IMR-90 (cell line): ENCODE measurements around the gene KIFC3. TPM values are rescaled to one million over a fixed set of nuclear protein-coding genes. Genes with fewer than 3 reads are reported as not detected.

Source experiments
- ATAC-seq: fragments of 200-7000 bp; cut with Tn5 transposase; 2 replicates; pipeline ENCODE4 v1.9.1; 2020; ENCODE audit warnings: low read depth, mild to moderate bottlenecking, moderate library complexity
- BruUV-seq: library from RNA; stranded (reverse); fragments of 400-500 nt; replicated peaks from 2 replicates; lab custom pipeline; 2021; lab: Mats Ljungman, UMichigan
- CTCF ChIA-PET: fragments of 300-600 bp; formaldehyde crosslinking; extraction: SDS; loops from one replicate; lab custom pipeline; 2021; ENCODE audit warnings: antibody characterized with exemption; lab: Yijun Ruan, JAX
- POLR2A ChIA-PET: fragments of 300-600 bp; sonication (Branson Sonifier 250); formaldehyde crosslinking; loops from one replicate; lab custom pipeline; 2022; ENCODE audit warnings: antibody characterized with exemption; ENCODE audit not compliant: unreplicated experiment; lab: Charles Lee
- DNase-seq: peaks from one replicate; pipeline ENCODE4 v3.0.0; 2013
- H2AFZ ChIP-seq: replicated peaks from 2 replicates; pipeline ENCODE3; 2013; ENCODE audit warnings: low read length, mild to moderate bottlenecking; ENCODE audit not compliant: poor library complexity
- H2AK5ac ChIP-seq: 2 replicates; pipeline ENCODE4 v1.6.1; 2013; ENCODE audit warnings: low read depth, low read length, inconsistent platforms
- H2AK9ac ChIP-seq: replicated peaks from 2 replicates; pipeline ENCODE3; 2013; ENCODE audit warnings: mild to moderate bottlenecking, low read depth, low read length, moderate library complexity; ENCODE audit not compliant: poor library complexity
- H2BK120ac ChIP-seq: 2 replicates; pipeline ENCODE4 v1.6.1; 2013; ENCODE audit warnings: low read depth, low read length, inconsistent platforms
- H2BK15ac ChIP-seq: 3 replicates; pipeline ENCODE4 v1.6.1; 2013; ENCODE audit warnings: low read depth, low read length, inconsistent platforms
- H2BK20ac ChIP-seq: 2 replicates; pipeline ENCODE4 v1.6.1; 2013; ENCODE audit warnings: low read depth, mild to moderate bottlenecking, inconsistent platforms, low read length, moderate library complexity
- H2BK5ac ChIP-seq: 2 replicates; pipeline ENCODE4 v1.6.1; 2013; ENCODE audit warnings: mild to moderate bottlenecking, low read depth, low read length, inconsistent platforms; ENCODE audit not compliant: poor library complexity, severe bottlenecking
- H3K14ac ChIP-seq: replicated peaks from 2 replicates; pipeline ENCODE4 v1.6.1; 2013; ENCODE audit warnings: low read depth, low read length, inconsistent platforms
- H3K18ac ChIP-seq: 2 replicates; pipeline ENCODE4 v1.6.1; 2013; ENCODE audit warnings: low read depth, low read length, control low read depth
- H3K23ac ChIP-seq: 2 replicates; pipeline ENCODE4 v1.6.1; 2013; ENCODE audit warnings: low read depth, low read length, inconsistent platforms
- H3K27ac ChIP-seq: 2 replicates; pipeline ENCODE4 v1.5.1; 2013; ENCODE audit warnings: mild to moderate bottlenecking, control low read depth, low read length; ENCODE audit not compliant: insufficient read depth
- H3K27me3 ChIP-seq: 2 replicates; pipeline ENCODE4 v1.6.1; 2013; ENCODE audit warnings: low read length; ENCODE audit not compliant: control insufficient read depth, insufficient read depth
- H3K36me3 ChIP-seq: 2 replicates; pipeline ENCODE4 v1.6.1; 2013; ENCODE audit warnings: low read length, mixed read lengths; ENCODE audit not compliant: control insufficient read depth, insufficient read depth
- H3K4ac ChIP-seq: 2 replicates; pipeline ENCODE4 v1.6.1; 2013; ENCODE audit warnings: low read depth, low read length, inconsistent platforms
- H3K4me1 ChIP-seq: 2 replicates; pipeline ENCODE4 v1.6.1; 2013; ENCODE audit warnings: low read length, mixed read lengths; ENCODE audit not compliant: control insufficient read depth, insufficient read depth
- H3K4me2 ChIP-seq: 2 replicates; pipeline ENCODE4 v1.6.1; 2013; ENCODE audit warnings: low read depth, mild to moderate bottlenecking, control low read depth, low read length, moderate library complexity
- H3K4me3 ChIP-seq: 2 replicates; pipeline ENCODE4 v1.5.1; 2013; ENCODE audit warnings: low read depth, mild to moderate bottlenecking, control low read depth, low read length, moderate library complexity; ENCODE audit not compliant: insufficient read depth
- H3K56ac ChIP-seq: 2 replicates; pipeline ENCODE4 v1.6.1; 2013; ENCODE audit warnings: low read length, inconsistent platforms; ENCODE audit not compliant: insufficient read depth; ENCODE audit errors: extremely low read depth
- H3K79me1 ChIP-seq, 2 experiments: 2 replicates each; pipeline ENCODE4 v1.6.1; 2013; ENCODE audit warnings: low read length in 2 of 2, inconsistent platforms in 1 of 2, low read depth in 1 of 2
- H3K9ac ChIP-seq: 2 replicates; pipeline ENCODE4 v1.6.1; 2013; ENCODE audit warnings: low read depth, low read length, control low read depth
- H3K9me1 ChIP-seq: 2 replicates; pipeline ENCODE4 v1.6.1; 2013; ENCODE audit warnings: low read length, inconsistent platforms; ENCODE audit not compliant: insufficient read depth
- H3K9me3 ChIP-seq: 2 replicates; pipeline ENCODE4 v1.6.1; 2013; ENCODE audit warnings: low read length; ENCODE audit not compliant: control insufficient read depth, insufficient read depth
- H4K20me1 ChIP-seq: 2 replicates; pipeline ENCODE4 v1.6.1; 2013; ENCODE audit warnings: low read length, inconsistent platforms; ENCODE audit not compliant: insufficient read depth
- H4K5ac ChIP-seq: 2 replicates; pipeline ENCODE4 v1.6.1; 2013; ENCODE audit warnings: mild to moderate bottlenecking, low read depth, low read length, control low read depth
- H4K8ac ChIP-seq, 2 experiments: 2 replicates each; pipeline ENCODE4 v1.6.1; 2013; ENCODE audit warnings: low read depth in 2 of 2, low read length in 2 of 2, control low read depth in 1 of 2, inconsistent platforms in 1 of 2
- H4K91ac ChIP-seq: 2 replicates; pipeline ENCODE4 v1.6.1; 2013; ENCODE audit warnings: low read depth, low read length, inconsistent platforms; ENCODE audit not compliant: insufficient read depth
- BHLHE40 ChIP-seq: fragments of 150-350 bp; IDR thresholded peaks from 2 replicates; pipeline ENCODE4 v1.6.1; 2016; ENCODE audit warnings: mild to moderate bottlenecking, low read depth, low read length
- CEBPB ChIP-seq: IDR thresholded peaks from 2 replicates; pipeline ENCODE4 v1.6.1; 2012; ENCODE audit warnings: low read depth, low read length, improper control_type of control experiment
- CHD1 ChIP-seq: IDR thresholded peaks from 2 replicates; pipeline ENCODE4 v1.6.1; 2012; ENCODE audit warnings: low read depth, low read length, improper control_type of control experiment
- FOS ChIP-seq: fragments of 150-350 bp; IDR thresholded peaks from 2 replicates; pipeline ENCODE4 v1.6.1; 2016; ENCODE audit warnings: low read depth, low read length
- MAFK ChIP-seq: IDR thresholded peaks from 2 replicates; pipeline ENCODE4 v1.6.1; 2012; ENCODE audit warnings: low read depth, low read length, improper control_type of control experiment
- MAZ ChIP-seq: IDR thresholded peaks from 2 replicates; pipeline ENCODE4 v1.6.1; 2012; ENCODE audit warnings: low read depth, mild to moderate bottlenecking, low read length, improper control_type of control experiment, moderate library complexity, borderline replicate concordance
- MXI1 ChIP-seq: IDR thresholded peaks from 2 replicates; pipeline ENCODE4 v1.6.1; 2012; ENCODE audit warnings: low read depth, mild to moderate bottlenecking, low read length, moderate library complexity, borderline replicate concordance
- NFE2L2 ChIP-seq: fragments of 150-350 bp; IDR thresholded peaks from 2 replicates; pipeline ENCODE4 v1.6.1; 2016; ENCODE audit warnings: low read depth, mild to moderate bottlenecking, low read length
- RAD21 ChIP-seq: IDR thresholded peaks from 2 replicates; pipeline ENCODE4 v1.6.1; 2012; ENCODE audit warnings: low read length, improper control_type of control experiment
- RCOR1 ChIP-seq: IDR thresholded peaks from 2 replicates; pipeline ENCODE4 v1.6.1; 2012; ENCODE audit warnings: mild to moderate bottlenecking, low read length, improper control_type of control experiment; ENCODE audit not compliant: insufficient replicate concordance
- RFX5 ChIP-seq: IDR thresholded peaks from 2 replicates; pipeline ENCODE4 v1.8.0; 2012; ENCODE audit warnings: low read depth, mild to moderate bottlenecking, low read length, moderate library complexity
- WGBS, 2 experiments: methylation state at CpG; one replicate each; pipeline versions ENCODE4 v1.1.5 to v1.1.7; 2013; ENCODE audit warnings: missing lambda C conversion rate in 2 of 2; ENCODE audit not compliant: insufficient read length in 1 of 2; ENCODE audit errors: extremely low coverage in 2 of 2; 5-methylcytosine and 5-hydroxymethylcytosine counted together
- dilution Hi-C: fragments of 300-500 bp; cut with HindIII; formaldehyde crosslinking; loops from one replicate; pipeline ENCODE4 v1.14.3; 2018; ENCODE audit warnings: low sequenced_read_pairs; ENCODE audit not compliant: unreplicated experiment
- in situ Hi-C: fragments of 300-500 bp; cut with MboI; formaldehyde crosslinking; loops from 3 replicates; pipeline ENCODE4 v1.14.3; 2019; ENCODE audit warnings: low sequenced_read_pairs, inconsistent platforms, mixed read lengths
- intact Hi-C: fragments of 100-400 bp; cut with micrococcal nuclease; formaldehyde crosslinking; loops from 2 replicates; pipeline ENCODE4 v1.10.0; 2022
- polyA plus RNA-seq, 3 experiments: library from polyadenylated mRNA; depleted of rRNA; stranded (reverse); fragments of >200 nt; gene quantifications; 2 replicates each; pipeline ENCODE4 v1.2.3, GENCODE V29; 2012; ENCODE audit warnings: low replicate concordance in 1 of 3
- total RNA-seq: library from RNA; depleted of rRNA; stranded (reverse); fragments of >200 nt; gene quantifications from 2 replicates; pipeline ENCODE4 v1.2.3, GENCODE V29; 2012
- TF ChIP-seq, protein P1 (sequence below): fragments of 150-350 bp; IDR thresholded peaks from 2 replicates; pipeline ENCODE4 v1.6.1; 2016; ENCODE audit warnings: low read depth, mild to moderate bottlenecking, low read length, moderate library complexity, borderline replicate concordance
- TF ChIP-seq, protein P2 (sequence below): fragments of 150-350 bp; IDR thresholded peaks from 2 replicates; pipeline ENCODE4 v1.6.1; 2017; ENCODE audit warnings: mild to moderate bottlenecking, antibody characterized with exemption, low read length, low read depth
- TF ChIP-seq, protein P3 (sequence below): conservative IDR thresholded peaks from 2 replicates; pipeline ENCODE4 v1.5.1; 2012; ENCODE audit warnings: mild to moderate bottlenecking, low read depth, low read length, improper control_type of control experiment

Gene KIFC3
- total and polyA plus RNA-seq, 2 of the 4 experiments (the other 2 are of a cell fraction): 48.6 to 62.5 TPM

GRCh38 chr16:57753448-57754353, 48.6 kb downstream of the KIFC3 start:
- H3K27me3 ChIP-seq: no peaks in the 10 kb centered on the region
- TF ChIP-seq, protein P1, sequence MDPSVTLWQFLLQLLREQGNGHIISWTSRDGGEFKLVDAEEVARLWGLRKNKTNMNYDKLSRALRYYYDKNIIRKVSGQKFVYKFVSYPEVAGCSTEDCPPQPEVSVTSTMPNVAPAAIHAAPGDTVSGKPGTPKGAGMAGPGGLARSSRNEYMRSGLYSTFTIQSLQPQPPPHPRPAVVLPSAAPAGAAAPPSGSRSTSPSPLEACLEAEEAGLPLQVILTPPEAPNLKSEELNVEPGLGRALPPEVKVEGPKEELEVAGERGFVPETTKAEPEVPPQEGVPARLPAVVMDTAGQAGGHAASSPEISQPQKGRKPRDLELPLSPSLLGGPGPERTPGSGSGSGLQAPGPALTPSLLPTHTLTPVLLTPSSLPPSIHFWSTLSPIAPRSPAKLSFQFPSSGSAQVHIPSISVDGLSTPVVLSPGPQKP: no peak
- TF ChIP-seq, protein P2, sequence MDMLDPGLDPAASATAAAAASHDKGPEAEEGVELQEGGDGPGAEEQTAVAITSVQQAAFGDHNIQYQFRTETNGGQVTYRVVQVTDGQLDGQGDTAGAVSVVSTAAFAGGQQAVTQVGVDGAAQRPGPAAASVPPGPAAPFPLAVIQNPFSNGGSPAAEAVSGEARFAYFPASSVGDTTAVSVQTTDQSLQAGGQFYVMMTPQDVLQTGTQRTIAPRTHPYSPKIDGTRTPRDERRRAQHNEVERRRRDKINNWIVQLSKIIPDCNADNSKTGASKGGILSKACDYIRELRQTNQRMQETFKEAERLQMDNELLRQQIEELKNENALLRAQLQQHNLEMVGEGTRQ: no peak
- TF ChIP-seq RAD21 (no peak), CHD1 (no peak), BHLHE40 (no peak), MAFK (no peak), RFX5 (no peak), CEBPB (no peak), FOS (no peak), MAZ (no peak), RCOR1 (no peak), NFE2L2 (no peak), MXI1 (no peak)
- TF ChIP-seq, protein P3, sequence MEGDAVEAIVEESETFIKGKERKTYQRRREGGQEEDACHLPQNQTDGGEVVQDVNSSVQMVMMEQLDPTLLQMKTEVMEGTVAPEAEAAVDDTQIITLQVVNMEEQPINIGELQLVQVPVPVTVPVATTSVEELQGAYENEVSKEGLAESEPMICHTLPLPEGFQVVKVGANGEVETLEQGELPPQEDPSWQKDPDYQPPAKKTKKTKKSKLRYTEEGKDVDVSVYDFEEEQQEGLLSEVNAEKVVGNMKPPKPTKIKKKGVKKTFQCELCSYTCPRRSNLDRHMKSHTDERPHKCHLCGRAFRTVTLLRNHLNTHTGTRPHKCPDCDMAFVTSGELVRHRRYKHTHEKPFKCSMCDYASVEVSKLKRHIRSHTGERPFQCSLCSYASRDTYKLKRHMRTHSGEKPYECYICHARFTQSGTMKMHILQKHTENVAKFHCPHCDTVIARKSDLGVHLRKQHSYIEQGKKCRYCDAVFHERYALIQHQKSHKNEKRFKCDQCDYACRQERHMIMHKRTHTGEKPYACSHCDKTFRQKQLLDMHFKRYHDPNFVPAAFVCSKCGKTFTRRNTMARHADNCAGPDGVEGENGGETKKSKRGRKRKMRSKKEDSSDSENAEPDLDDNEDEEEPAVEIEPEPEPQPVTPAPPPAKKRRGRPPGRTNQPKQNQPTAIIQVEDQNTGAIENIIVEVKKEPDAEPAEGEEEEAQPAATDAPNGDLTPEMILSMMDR: no peak

More at GRCh38 chr16:57753448-57754353, 48.6 kb downstream of the KIFC3 start:
- CTCF ChIA-PET: no interaction called here
- Histone ChIP-seq H4K20me1 (no peaks in the 10 kb centered on the region; the same call in 1 of the 2 replicates), H4K8ac (no peak overlapping the region), H3K4me1 (0 out of 2 replicates have a peak, but pooled peaks cover 2% of the 10 kb centered on the region), H2AK9ac (no peak overlapping the region), H3K27ac (no peak overlapping the region), H3K4me2 (no peak overlapping the region), H3K36me3 (peaks cover 37% of the 10 kb centered on the region), H3K18ac (no peak overlapping the region), H4K5ac (no peak overlapping the region), H3K56ac (no peak overlapping the region), H2BK20ac (no peak overlapping the region), H2BK15ac (no peak overlapping the region), H3K9ac (no peak overlapping the region), H2AK5ac (no peak overlapping the region), H3K9me1 (no peaks in the 10 kb centered on the region), H2BK120ac (no peak overlapping the region), H3K4ac (no peak overlapping the region), H3K23ac (no peak overlapping the region), H3K9me3 (no peaks in the 10 kb centered on the region), H4K91ac (no peak overlapping the region), H2AFZ (no peak overlapping the region), H3K79me1 (no peaks in the 10 kb centered on the region), H2BK5ac (no peak overlapping the region), H3K4me3 (no peak overlapping the region), H3K14ac (no peak overlapping the region)
- in situ Hi-C loops: loop anchor here (10.0 kb wide), 2 partner anchors 111 to 251 kb away; partner anchors contain the start of genes USB1 and ZNF319
- DNase-seq (no peak), ATAC-seq (no peak)
- POLR2A ChIA-PET: no interaction called here
- WGBS, 2 experiments: 96% methylated on average over 5 of the region's 32 CpGs; no CpG with 5 or more reads in 1 of the 2 experiments
- intact Hi-C loops: no loop called here
- no TSS peak for BruUV-seq
- dilution Hi-C loops: no loop called here
